T-helper 9 cell (primary cell): ENCODE results near the gene MRI1.
A peak's percentile ranks its signal among the peaks of the same experiment; 100 is the strongest.
"Not testable (repeated sequence)": the region's sequence is repeated elsewhere in the genome, so short reads cannot be mapped to it uniquely, and the experiment has no call there.

Experiments used
- DNase-seq: peaks from one replicate; pipeline ENCODE4 v3.0.0-alpha.2; 2020

Gene MRI1

GRCh38 chr19:13762635-13763235 lies 1.6 kb upstream of the MRI1 start:
- DNase-seq, result no peak

GRCh38 chr19:13763265-13763664 lies 1.1 kb upstream of the MRI1 start:
- DNase-seq, result no peak

- DNase-seq, result peak; percentile 30
Observed at GRCh38 chr19:13764821-13765394, 586 bp downstream of the MRI1 start.

GRCh38 chr19:13765395-13766094 lies 1.2 kb downstream of the MRI1 start:
- DNase-seq, result no peak

- no peak for DNase-seq
Observed at GRCh38 chr19:13766095-13766481, 1.8 kb downstream of the MRI1 start.

- DNase-seq, result no peak
Observed at GRCh38 chr19:13768510-13768909, 4.2 kb downstream of the MRI1 start.

- DNase-seq, result no peak
Observed at GRCh38 chr19:13770013-13770635, 5.8 kb downstream of the MRI1 start.

- peak; percentile 84 for DNase-seq
Observed at GRCh38 chr19:13774217-13775191, 10.2 kb downstream of the MRI1 start, which contains the start of gene C19orf53. TSS of gene C19orf53 (plus strand) at chr19:13774456. CDS start at chr19:13774478, 22 bp downstream.

- no peak for DNase-seq
Observed at GRCh38 chr19:13778398-13778797, 14.1 kb downstream of the MRI1 start.

- no peak for DNase-seq
Observed at GRCh38 chr19:13778847-13779246, 14.5 kb downstream of the MRI1 start.

- DNase-seq, result not testable (repeated sequence)
Observed at GRCh38 chr19:13779794-13780193, 15.5 kb downstream of the MRI1 start.

GRCh38 chr19:13781547-13781946 lies 17.2 kb downstream of the MRI1 start:
- DNase-seq, result no peak

- no peak for DNase-seq
Observed at GRCh38 chr19:13782537-13782936, 18.2 kb downstream of the MRI1 start.

- no peak for DNase-seq
Observed at GRCh38 chr19:13783565-13784500, 19.5 kb downstream of the MRI1 start.

GRCh38 chr19:13784731-13785452 lies 20.6 kb downstream of the MRI1 start:
- DNase-seq, result peak; percentile 66

GRCh38 chr19:13788991-13789390 lies 24.7 kb downstream of the MRI1 start:
- no peak for DNase-seq

GRCh38 chr19:13790354-13790753 lies 26.0 kb downstream of the MRI1 start:
- no peak for DNase-seq

- DNase-seq, result not testable (repeated sequence)
Observed at GRCh38 chr19:13793317-13793716, 29.0 kb downstream of the MRI1 start.

- no peak for DNase-seq
Observed at GRCh38 chr19:13794398-13794756, 30.1 kb downstream of the MRI1 start.

GRCh38 chr19:13794757-13795589 lies 30.7 kb downstream of the MRI1 start, which contains the start of gene ZSWIM4:
TSS of gene ZSWIM4 (plus strand) at chr19:13795443. CDS start at chr19:13795649, 206 bp downstream.
- DNase-seq, result peak; percentile 75
